GM21825 (cell line): ENCODE data around the gene SLC12A9.
A peak's percentile ranks its signal among the peaks of the same experiment; 100 is the strongest.
"Not testable (repeated sequence)": the region's sequence is repeated elsewhere in the genome, so short reads cannot be mapped to it uniquely, and the experiment has no call there.

Experiments
- ATAC-seq: cut with Tn5 transposase; IDR thresholded peaks from one replicate; pipeline ENCODE4 v1.9.1; 2021; ENCODE audit warnings: mild to moderate bottlenecking, moderate library complexity; ENCODE audit not compliant: unreplicated experiment

The SLC12A9 gene

GRCh38 chr7:100825215-100825671 lies 27.3 kb upstream of the SLC12A9 start:
- no peak for ATAC-seq

- no peak for ATAC-seq
Measured at GRCh38 chr7:100825751-100826513, 26.6 kb upstream of the SLC12A9 start.

- ATAC-seq: no peak
Measured at GRCh38 chr7:100826514-100827329, 25.8 kb upstream of the SLC12A9 start.

- ATAC-seq: no peak
Measured at GRCh38 chr7:100827330-100828226, 24.9 kb upstream of the SLC12A9 start, which contains the start of gene EPHB4. Gene EPHB4 (minus strand): TSS chr7:100827523. CDS start chr7:100827030, 493 bp downstream.

- no peak for ATAC-seq
Measured at GRCh38 chr7:100829150-100829716, 23.3 kb upstream of the SLC12A9 start.

DNA sequence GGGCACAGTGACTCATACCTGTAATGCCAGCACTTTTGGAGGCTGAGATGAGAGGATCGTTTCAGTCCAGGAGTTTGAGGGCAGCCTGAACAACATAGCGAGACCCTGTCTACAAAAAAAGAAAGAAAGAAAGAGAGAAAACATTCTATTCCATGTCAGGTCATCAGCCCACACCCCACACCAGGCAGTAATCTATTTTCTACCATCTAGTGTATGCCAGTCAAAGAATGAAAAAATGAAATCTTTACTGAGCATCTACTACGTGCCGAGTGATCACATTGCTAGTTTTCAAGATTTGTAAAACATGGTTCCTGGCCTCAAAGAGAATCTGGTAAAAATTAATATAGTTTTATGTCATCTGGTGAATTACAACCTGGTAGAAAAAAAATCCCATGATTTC lies 22.1 kb upstream of the SLC12A9 start:
- ATAC-seq: no peak

DNA sequence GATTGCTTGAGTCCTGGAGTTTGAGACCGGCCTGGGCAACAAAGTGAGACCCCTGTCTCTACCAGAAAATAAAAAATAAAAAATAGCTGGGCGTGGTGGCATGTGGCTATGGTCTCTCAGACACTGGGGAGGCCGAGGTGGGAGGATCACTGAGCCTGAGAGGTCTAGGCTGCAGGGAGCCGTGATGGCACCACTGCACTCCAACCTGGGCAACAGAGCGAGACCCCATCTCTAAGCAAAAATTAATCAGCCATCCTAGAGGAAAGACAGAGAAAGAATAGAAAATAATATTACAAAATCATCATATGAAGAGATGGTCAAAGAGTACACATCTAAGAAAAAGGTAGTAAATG lies 20.3 kb upstream of the SLC12A9 start:
- no peak for ATAC-seq

GRCh38 chr7:100835903-100836811 lies 16.4 kb upstream of the SLC12A9 start:
- no peak for ATAC-seq

DNA sequence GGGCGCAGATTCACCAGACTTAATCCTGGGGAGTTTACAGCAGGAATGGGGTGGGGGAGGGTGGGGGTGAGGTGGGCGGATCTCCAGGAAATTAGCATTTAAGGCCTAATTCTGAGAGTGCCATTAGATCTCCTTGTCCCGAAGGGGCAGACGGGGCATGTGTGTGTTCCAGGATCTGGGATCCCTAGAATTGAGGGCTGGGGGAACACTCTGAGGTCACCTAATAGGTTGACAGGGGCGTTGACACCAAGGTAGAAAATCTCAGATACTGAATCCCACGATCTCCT lies 15.8 kb upstream of the SLC12A9 start:
- ATAC-seq: no peak

DNA sequence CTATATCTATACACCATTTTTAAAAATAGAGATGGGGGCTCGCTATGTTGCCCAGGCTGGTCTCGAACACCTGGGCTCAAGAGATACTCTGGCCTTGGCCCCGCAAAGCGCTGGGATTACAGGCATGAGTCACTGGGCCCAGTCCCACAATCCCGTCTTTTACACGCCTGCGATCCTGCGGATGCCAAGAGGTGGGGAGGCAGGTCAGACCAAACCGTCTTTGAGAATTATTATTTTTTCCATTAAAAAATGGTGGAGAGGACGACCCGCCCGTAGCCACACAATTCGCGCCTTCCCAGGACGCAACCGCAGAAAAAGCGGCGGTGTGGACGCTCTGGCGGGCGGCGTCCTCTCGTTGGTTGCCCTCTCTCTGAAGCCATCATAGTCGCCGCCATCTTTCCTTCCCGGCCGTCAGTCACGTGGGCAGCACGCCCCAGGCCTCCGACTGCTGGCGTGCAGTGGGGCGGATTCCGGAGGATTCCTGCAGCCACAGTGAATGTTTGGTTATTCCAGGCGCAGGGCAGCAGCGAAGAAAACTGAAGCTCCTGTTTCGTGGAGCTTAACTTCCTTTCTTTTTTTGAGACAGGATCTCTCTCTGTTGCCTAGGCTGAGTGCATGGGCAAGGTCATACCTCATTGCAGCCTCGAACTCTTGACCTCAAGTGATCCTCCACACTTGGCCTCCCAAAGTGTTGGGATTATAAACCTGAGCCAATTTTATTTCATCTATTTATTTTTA lies 15.2 kb upstream of the SLC12A9 start:
- ATAC-seq: peak; percentile 92

DNA sequence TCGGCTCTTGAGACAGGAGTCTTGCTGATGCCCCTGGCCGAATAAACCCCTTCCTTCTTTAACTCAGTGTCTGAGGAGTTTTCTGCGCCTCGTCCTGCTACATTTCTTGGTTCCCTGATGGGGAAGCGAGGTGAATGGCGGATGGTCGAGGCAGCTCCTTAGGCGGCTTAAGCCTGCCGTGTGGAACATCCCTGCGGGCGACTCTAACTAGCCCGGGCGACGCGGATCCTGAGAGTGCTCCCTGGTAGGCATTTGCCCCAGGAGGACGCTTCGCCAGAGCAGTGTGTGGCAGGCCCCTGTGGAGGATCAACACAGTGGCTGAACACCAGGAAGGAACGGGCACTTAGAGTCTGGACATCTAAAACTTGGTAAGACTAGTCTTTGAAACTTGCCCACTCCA lies 13.2 kb upstream of the SLC12A9 start:
- no peak for ATAC-seq

DNA sequence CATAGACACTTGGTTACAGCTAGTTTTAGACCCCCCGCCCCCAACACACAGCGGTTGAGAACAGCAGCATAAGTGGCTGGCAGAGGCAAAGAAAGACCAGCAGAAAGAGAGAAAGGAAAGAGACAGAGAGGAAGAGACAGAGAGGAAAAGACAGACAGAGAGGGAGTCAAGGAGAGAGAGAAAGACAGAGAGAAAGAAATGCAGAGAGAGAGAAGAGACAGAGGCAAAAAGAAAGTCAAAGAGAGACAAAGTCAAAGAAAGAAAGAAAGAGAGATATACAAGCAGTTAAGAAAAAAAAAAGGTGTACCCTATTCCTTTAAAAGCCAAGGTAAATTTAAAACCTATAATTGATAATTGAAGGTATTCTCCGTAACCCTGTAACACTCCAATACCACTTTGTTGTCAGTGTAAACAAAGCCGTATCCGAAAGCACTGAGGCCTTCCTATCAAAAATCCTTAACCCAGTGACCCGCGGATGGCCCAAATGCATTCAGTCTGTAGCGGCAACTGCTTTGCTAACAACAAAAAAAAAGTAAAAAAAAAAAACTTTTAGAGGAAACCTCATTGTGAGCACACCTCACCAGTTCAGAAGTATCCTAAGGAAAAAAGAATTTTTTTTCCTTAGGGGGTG lies 11.9 kb upstream of the SLC12A9 start:
- ATAC-seq: no peak

GRCh38 chr7:100847360-100847759 lies 5.2 kb upstream of the SLC12A9 start:
- no peak for ATAC-seq

DNA sequence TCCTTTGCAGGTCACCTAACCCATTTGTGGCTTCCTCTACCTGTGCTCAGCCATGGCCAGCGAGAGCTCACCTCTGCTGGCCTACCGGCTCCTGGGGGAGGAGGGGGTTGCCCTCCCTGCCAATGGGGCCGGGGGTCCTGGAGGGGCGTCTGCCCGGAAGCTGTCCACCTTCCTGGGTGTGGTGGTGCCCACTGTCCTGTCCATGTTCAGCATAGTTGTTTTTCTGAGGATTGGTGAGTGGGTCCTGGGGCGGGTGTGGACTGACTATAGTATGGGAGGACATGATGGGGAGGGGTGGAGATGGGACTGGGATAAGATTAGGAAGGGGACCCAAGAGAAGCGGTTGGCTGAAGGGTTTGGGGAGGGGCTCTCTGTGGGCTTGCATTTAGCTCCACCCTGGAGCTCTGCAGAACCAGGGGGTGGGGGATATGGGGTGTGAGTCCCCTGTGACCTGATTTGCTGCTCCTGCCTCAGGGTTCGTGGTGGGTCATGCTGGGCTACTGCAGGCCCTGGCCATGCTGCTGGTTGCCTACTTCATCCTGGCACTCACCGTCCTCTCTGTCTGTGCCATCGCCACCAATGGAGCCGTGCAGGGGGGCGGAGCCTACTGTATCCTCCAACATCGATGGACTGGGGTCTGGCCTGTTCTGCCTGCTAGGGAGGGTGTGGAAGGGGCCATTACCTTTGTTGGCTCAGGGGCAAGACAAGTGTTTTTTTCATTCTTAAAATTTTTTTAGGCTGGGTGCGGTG lies 1.8 kb downstream of the SLC12A9 start:
- no peak for ATAC-seq

- not testable (repeated sequence) for ATAC-seq
Measured at GRCh38 chr7:100854899-100855298, 2.4 kb downstream of the SLC12A9 start.

GRCh38 chr7:100855515-100855914 lies 3.0 kb downstream of the SLC12A9 start:
- no peak for ATAC-seq

DNA sequence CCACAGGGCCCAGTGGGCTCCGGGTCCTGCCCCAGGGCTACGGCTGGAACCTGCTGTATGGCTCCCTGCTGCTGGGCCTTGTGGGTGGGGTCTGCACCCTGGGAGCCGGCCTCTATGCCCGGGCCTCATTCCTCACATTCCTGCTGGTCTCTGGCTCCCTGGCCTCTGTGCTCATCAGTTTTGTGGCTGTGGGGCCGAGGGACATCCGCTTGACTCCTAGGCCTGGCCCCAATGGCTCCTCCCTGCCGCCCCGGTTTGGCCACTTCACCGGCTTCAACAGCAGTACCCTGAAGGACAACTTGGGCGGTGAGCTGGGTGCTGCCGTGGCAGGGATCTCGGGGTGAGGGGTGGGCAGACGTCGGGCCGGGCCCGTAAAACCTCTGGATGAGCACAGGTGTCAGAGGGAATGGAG lies 4.4 kb downstream of the SLC12A9 start:
- no peak for ATAC-seq

DNA sequence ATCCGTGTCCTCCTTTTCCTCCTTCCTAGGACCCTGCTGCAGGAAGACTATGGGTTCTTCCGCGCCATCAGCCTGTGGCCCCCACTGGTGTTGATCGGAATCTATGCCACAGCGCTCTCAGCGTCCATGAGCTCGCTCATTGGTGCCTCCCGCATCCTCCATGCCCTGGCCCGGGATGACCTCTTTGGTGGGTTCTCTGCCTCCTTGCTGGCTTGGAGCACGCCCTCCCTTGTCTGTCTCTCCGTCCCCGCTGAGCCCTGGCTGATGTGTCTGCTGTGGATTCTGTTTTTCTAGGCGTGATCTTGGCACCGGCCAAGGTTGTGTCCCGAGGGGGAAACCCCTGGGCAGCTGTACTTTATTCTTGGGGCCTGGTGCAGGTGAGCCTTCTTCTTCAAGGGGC lies 7.3 kb downstream of the SLC12A9 start:
- no peak for ATAC-seq
